ENCODE measurements around the gene SELENON. TPM values are rescaled to one million over a fixed set of nuclear protein-coding genes. Genes with fewer than 3 reads are reported as not detected.

The SELENON gene
- total and polyA plus RNA-seq, 10 of the 15 experiments (the other 5 are each of a cell fraction or from before 2014, with no cell fraction given) = 0.07 to 5.1 (median 0.80) TPM

DNA sequence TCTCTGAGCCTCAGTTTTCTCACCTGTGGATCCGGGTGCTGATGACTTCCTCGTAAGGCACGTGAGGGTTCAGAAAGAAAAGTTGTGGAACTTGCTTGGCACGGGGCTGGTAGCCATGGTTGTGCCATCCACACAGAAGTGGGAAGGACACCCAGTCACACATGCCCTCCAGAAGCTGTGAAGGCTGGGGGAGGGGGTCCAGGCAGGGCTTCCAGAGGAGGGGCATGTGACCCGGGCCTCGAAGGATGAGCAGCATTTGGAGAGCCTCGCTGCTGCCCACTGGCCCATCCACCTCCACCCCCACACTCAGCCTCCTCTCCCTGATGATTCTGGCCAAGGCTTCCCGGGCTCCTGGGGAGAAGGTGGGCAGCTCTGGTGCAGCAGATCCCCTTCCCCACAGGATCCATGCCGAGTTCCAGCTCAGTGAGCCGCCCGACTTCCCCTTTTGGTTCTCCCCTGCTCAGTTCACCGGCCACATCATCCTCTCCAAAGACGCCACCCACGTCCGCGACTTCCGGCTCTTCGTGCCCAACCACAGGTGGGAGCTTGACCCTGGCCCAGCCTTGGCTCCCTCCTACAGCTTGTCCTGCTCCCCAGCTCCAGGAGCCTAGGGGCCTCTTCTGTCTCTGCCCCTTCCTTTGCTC, 9.4 kb downstream of the SELENON start:
- Histone ChIP-seq H3K27me3 (replicated peaks in 1 of 2; ENCODE audit: control insufficient read depth in 2 of 2, insufficient read depth in 2 of 2, low read length in 1 of 2) (no peaks in the 10 kb centered on the region), H3K4me1 (ENCODE audit: control insufficient read depth, insufficient read depth, low read length) (peaks cover 15% of the 10 kb centered on the region), H3K79me2 (ENCODE audit: control insufficient read depth, insufficient read depth, low read length) (no peaks in the 10 kb centered on the region), H2AFZ (ENCODE audit: control insufficient read depth, low read depth, low read length) (no peak overlapping the region; the same call in 1 of the 2 replicates), H3K9me3 (replicated peaks; ENCODE audit: control insufficient read depth, insufficient read depth, low read length) (no peaks in the 10 kb centered on the region), H4K20me1 (ENCODE audit: control insufficient read depth, insufficient read depth) (no peaks in the 10 kb centered on the region), H3K36me3 (ENCODE audit: control insufficient read depth in 2 of 2, insufficient read depth in 2 of 2, low read length in 1 of 2) (no peaks in the 10 kb centered on the region), H3K4me2 (ENCODE audit: control insufficient read depth, insufficient read depth) (peak overlapping the region; percentile 21), H3K9ac (ENCODE audit: control insufficient read depth, insufficient read depth, low read length) (no peak overlapping the region), H3K4me3 (no peak overlapping the region), H3K27ac (ENCODE audit: control insufficient read depth, insufficient read depth) (no peak overlapping the region)
- RAD21 ChIA-PET (ENCODE audit: unreplicated experiment) = interaction anchor here (0.6 to 3.2 kb wide), 16 partner anchors 8 to 373 kb away, joined by 3 to 15 read pairs (median 4); partner anchors contain the start of genes LDLRAP1, MTFR1L and PAFAH2
- FAIRE-seq (no peak), ATAC-seq (peak; percentile 50), DNase-seq (ENCODE audit: low read depth, low spot score) (no peak)
- intact Hi-C loops (cut with micrococcal nuclease; ENCODE audit: unreplicated experiment) (loop anchor here (10.0 kb wide), 1 partner anchor 565 kb away; the partner anchor contains the start of gene RSRP1), in situ Hi-C loops (cut with MboI) (loop anchor here (25.0 kb wide), 1 partner anchor 397 kb away; the partner anchor contains the start of gene RHCE)
- CTCF ChIA-PET = interaction anchor here (0.6 to 8.1 kb wide), 28 partner anchors 10 to 961 kb away, joined by 3 to 63 read pairs (median 4); partner anchors contain the start of genes MTFR1L, PAFAH2 and SELENON
- POLR2A ChIA-PET = interaction anchor here (1.1 to 1.9 kb wide), 2 partner anchors 11 to 570 kb away, joined by 4 to 5 read pairs; no protein-coding TSS in a partner anchor
- no TSS peak for BruUV-seq (replicated peaks)
- WGBS (ENCODE audit: insufficient coverage, insufficient replicate concordance, low lambda C conversion rate, missing lambda C conversion rate) = 7% methylated on average over 18 of the region's 18 CpGs
- 0 out of 2 replicates have a peak, but pooled peaks have one; percentile 59 for TF ChIP-seq DPF2 (IDR thresholded peaks at IDR 0.05)
- peak; percentile 52; the same call in 1 of the 2 replicates for TF ChIP-seq GATAD2B (conservative IDR thresholded peaks at IDR 0.05; ENCODE audit: low read depth)
- TF ChIP-seq NR2F1 (conservative IDR thresholded peaks at IDR 0.05) = 0 out of 2 replicates have a peak, but pooled peaks have one; percentile 54
- TF ChIP-seq RUNX3 (IDR thresholded peaks at IDR 0.05; ENCODE audit: low read length) = peak; percentile 62
- TF ChIP-seq BHLHE40 (IDR thresholded peaks at IDR 0.05; ENCODE audit: borderline replicate concordance in 1 of 2, low read depth in 2 of 2, low read length in 1 of 2) = peak in 1 of 2 experiments; percentile 27; a peak in 1 of 4 replicates
- 0 out of 3 replicates have a peak, but pooled peaks of 1 of the 2 experiments have one; percentile 39 for TF ChIP-seq EGR1 (IDR thresholded peaks at IDR 0.05; ENCODE audit: borderline replicate concordance in 1 of 2, low read depth in 2 of 2, low read length in 2 of 2)
- no peak for TF ChIP-seq JUND (IDR thresholded peaks at IDR 0.05; ENCODE audit: low read depth, low read length)
- TF ChIP-seq MTA2 (IDR thresholded peaks at IDR 0.05; ENCODE audit: low read depth) = 0 out of 2 replicates have a peak, but pooled peaks have one; percentile 36
- TF ChIP-seq IKZF2 (IDR thresholded peaks at IDR 0.05) = peak; percentile 67 to 76
- 0 out of 2 replicates have a peak, but pooled peaks have one; percentile 18 for TF ChIP-seq POLR2A (IDR thresholded peaks at IDR 0.05; ENCODE audit: low read depth, low read length)
- TF ChIP-seq HDGF (IDR thresholded peaks at IDR 0.05) = 0 out of 2 replicates have a peak, but pooled peaks have one; percentile 41
- TF ChIP-seq SPI1 (IDR thresholded peaks at IDR 0.05; ENCODE audit: borderline replicate concordance, insufficient read depth, low read depth, low read length) = peak; percentile 89
- no peak for TF ChIP-seq NFYA (IDR thresholded peaks at IDR 0.05; ENCODE audit: borderline replicate concordance, low read depth, low read length)
- TF ChIP-seq STAT1 (conservative IDR thresholded peaks at IDR 0.05) = no peak
- TF ChIP-seq, protein P1, sequence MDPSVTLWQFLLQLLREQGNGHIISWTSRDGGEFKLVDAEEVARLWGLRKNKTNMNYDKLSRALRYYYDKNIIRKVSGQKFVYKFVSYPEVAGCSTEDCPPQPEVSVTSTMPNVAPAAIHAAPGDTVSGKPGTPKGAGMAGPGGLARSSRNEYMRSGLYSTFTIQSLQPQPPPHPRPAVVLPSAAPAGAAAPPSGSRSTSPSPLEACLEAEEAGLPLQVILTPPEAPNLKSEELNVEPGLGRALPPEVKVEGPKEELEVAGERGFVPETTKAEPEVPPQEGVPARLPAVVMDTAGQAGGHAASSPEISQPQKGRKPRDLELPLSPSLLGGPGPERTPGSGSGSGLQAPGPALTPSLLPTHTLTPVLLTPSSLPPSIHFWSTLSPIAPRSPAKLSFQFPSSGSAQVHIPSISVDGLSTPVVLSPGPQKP (IDR thresholded peaks at IDR 0.05; ENCODE audit: low read depth, low read length) = peak; percentile 43
- TF ChIP-seq EED (IDR thresholded peaks at IDR 0.05; ENCODE audit: low read depth) = peak; percentile 53; the same call in 1 of the 2 replicates
- peak; percentile 84 for TF ChIP-seq IKZF1 (conservative IDR thresholded peaks at IDR 0.05)
- TF ChIP-seq ZNF384 (IDR thresholded peaks at IDR 0.05; ENCODE audit: borderline replicate concordance, low read depth, low read length) = no peak
- TF ChIP-seq ASH2L (IDR thresholded peaks at IDR 0.05; ENCODE audit: borderline replicate concordance, low read depth) = no peak
- SMC1A ChIA-PET (ENCODE audit: uncharacterized antibody, unreplicated experiment) = interaction anchor here (0.6 to 1.9 kb wide), 15 partner anchors 8 to 592 kb away, joined by 3 to 14 read pairs (median 3); partner anchors contain the start of genes MTFR1L and PAFAH2

All from GM12878 (cell line).